AG08395 (cell line): Measurements from ENCODE around the gene RBMY1F.
"Not testable (repeated sequence)": the region's sequence is repeated elsewhere in the genome, so short reads cannot be mapped to it uniquely, and the experiment has no call there.

Source experiments
- DNase-seq: peaks from one replicate; pipeline ENCODE4 v3.0.0; 2012; ENCODE audit warnings: mixed read lengths, low spot score

Gene RBMY1F

GRCh38 chrY:22182823-22183222 is at the start of gene RBMY1F:
Gene RBMY1F (minus strand): TSS chrY:22182923. CDS start chrY:22180969, 1,954 bp downstream.
- not testable (repeated sequence) for DNase-seq

GRCh38 chrY:22151144-22151543 is 31.6 kb downstream of the RBMY1F start:
- DNase-seq = not testable (repeated sequence)

GRCh38 chrY:22141011-22141695 is 41.6 kb downstream of the RBMY1F start:
- DNase-seq = not testable (repeated sequence)

- DNase-seq = not testable (repeated sequence)
Observed at GRCh38 chrY:22134719-22135118, 48.0 kb downstream of the RBMY1F start.

GRCh38 chrY:22130494-22130893 is 52.2 kb downstream of the RBMY1F start:
- not testable (repeated sequence) for DNase-seq
